ENCODE measurements around the gene PCSK2. TPM values are rescaled to one million over a fixed set of nuclear protein-coding genes. Genes with fewer than 3 reads are reported as not detected.

Gene PCSK2
- polyA plus RNA-seq, 2 of the 4 experiments (the other 2 are of a cell fraction): 0.01 TPM; not detected in 1

- TF ChIP-seq, protein P1, sequence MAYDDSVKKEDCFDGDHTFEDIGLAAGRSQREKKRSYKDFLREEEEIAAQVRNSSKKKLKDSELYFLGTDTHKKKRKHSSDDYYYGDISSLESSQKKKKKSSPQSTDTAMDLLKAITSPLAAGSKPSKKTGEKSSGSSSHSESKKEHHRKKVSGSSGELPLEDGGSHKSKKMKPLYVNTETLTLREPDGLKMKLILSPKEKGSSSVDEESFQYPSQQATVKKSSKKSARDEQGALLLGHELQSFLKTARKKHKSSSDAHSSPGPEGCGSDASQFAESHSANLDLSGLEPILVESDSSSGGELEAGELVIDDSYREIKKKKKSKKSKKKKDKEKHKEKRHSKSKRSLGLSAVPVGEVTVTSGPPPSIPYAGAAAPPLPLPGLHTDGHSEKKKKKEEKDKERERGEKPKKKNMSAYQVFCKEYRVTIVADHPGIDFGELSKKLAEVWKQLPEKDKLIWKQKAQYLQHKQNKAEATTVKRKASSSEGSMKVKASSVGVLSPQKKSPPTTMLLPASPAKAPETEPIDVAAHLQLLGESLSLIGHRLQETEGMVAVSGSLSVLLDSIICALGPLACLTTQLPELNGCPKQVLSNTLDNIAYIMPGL (CRISPR knock-in tag; IDR thresholded peaks at IDR 0.05; ENCODE audit: borderline replicate concordance): no peak
- TF ChIP-seq ESRRA (IDR thresholded peaks at IDR 0.05; ENCODE audit: borderline replicate concordance, low read length) (no peak), TFCP2L1 (CRISPR knock-in tag; IDR thresholded peaks at IDR 0.05) (no peak), SMC3 (IDR thresholded peaks at IDR 0.05) (no peak), GATA3 (IDR thresholded peaks at IDR 0.05; ENCODE audit: borderline replicate concordance) (no peak), FOSL2 (IDR thresholded peaks at IDR 0.05) (no peak), FOSL2 (CRISPR knock-in tag; IDR thresholded peaks at IDR 0.05) (no peak), JUN (IDR thresholded peaks at IDR 0.05) (no peak), ZSCAN20 (CRISPR knock-in tag; IDR thresholded peaks at IDR 0.05) (no peak), MAZ (IDR thresholded peaks at IDR 0.05; ENCODE audit: borderline replicate concordance, low read depth, low read length) (no peak)
These were observed 87.4 kb downstream of the PCSK2 start (continued) for GRCh38 chr20:17314264-17314663.

- ChIA-PET CTCF (interaction anchor here (0.5 to 1.4 kb wide), 3 partner anchors 8 to 11 kb away, joined by 3 to 6 read pairs (median 3); no protein-coding TSS in a partner anchor), POLR2A (no interaction called here)
- Histone ChIP-seq H3K4me1 (no peaks in the 10 kb centered on the region), H3K27ac (no peak overlapping the region), H3K9me3 (no peaks in the 10 kb centered on the region), H3K4me3 (peak overlapping the region; percentile 21; the same call in 2 of the 3 replicates), H3K4me2 (peak overlapping the region; percentile 62)
- FAIRE-seq (no peak), ATAC-seq (peak; percentile 47 to 66), DNase-seq (ENCODE audit: low read depth in 1 of 2, low spot score in 1 of 2) (no peak)
- WGBS (ENCODE audit: missing lambda C conversion rate): 21% methylated on average over 41 of the region's 45 CpGs
- TF ChIP-seq CTCF (IDR thresholded peaks at IDR 0.05) (no peak), CHD2 (IDR thresholded peaks at IDR 0.05; ENCODE audit: low read length, partially characterized antibody) (no peak), USF2 (IDR thresholded peaks at IDR 0.05) (no peak), NFE2L2 (conservative IDR thresholded peaks at IDR 0.05; ENCODE audit: low read length) (no peak)
These were observed 88.8 kb downstream of the PCSK2 start for GRCh38 chr20:17315407-17316231.

GRCh38 chr20:17316316-17317038 is 89.6 kb downstream of the PCSK2 start:
- Histone ChIP-seq H3K9me3 (no peaks in the 10 kb centered on the region), H3K4me1 (no peaks in the 10 kb centered on the region), H3K4me3 (no peak overlapping the region), H3K27ac (no peak overlapping the region), H3K4me2 (no peak overlapping the region; the same call in 2 of the 3 replicates)
- FAIRE-seq: peak; percentile 7
- CTCF ChIA-PET: interaction anchor here (0.6 kb wide), 1 partner anchor 1710 kb away, joined by 4 read pairs; no protein-coding TSS in a partner anchor
- WGBS (ENCODE audit: missing lambda C conversion rate): 20% methylated on average over 2 of the region's 2 CpGs
- TF ChIP-seq FOSL2 (IDR thresholded peaks at IDR 0.05) (no peak), FOSL2 (CRISPR knock-in tag; IDR thresholded peaks at IDR 0.05) (no peak), EHF (CRISPR knock-in tag; IDR thresholded peaks at IDR 0.05) (no peak), RAD21 (conservative IDR thresholded peaks at IDR 0.05 in 1 of 2, IDR thresholded peaks at IDR 0.05 in 1 of 2) (no peak), HDAC2 (IDR thresholded peaks at IDR 0.05) (no peak), POLR2A (IDR thresholded peaks at IDR 0.05; ENCODE audit: low read length) (no peak), ESRRA (IDR thresholded peaks at IDR 0.05; ENCODE audit: borderline replicate concordance, low read length) (no peak), PHF8 (IDR thresholded peaks at IDR 0.05; ENCODE audit: borderline replicate concordance, low read depth) (no peak), NPAS2 (CRISPR knock-in tag; IDR thresholded peaks at IDR 0.05; ENCODE audit: borderline replicate concordance) (no peak), MYC (IDR thresholded peaks at IDR 0.05; ENCODE audit: borderline replicate concordance, low read length) (no peak)
- TF ChIP-seq, protein P2, sequence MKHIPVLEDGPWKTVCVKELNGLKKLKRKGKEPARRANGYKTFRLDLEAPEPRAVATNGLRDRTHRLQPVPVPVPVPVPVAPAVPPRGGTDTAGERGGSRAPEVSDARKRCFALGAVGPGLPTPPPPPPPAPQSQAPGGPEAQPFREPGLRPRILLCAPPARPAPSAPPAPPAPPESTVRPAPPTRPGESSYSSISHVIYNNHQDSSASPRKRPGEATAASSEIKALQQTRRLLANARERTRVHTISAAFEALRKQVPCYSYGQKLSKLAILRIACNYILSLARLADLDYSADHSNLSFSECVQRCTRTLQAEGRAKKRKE (CRISPR knock-in tag; IDR thresholded peaks at IDR 0.05; ENCODE audit: low read depth): no peak
- no peak for DNase-seq (ENCODE audit: low read depth in 1 of 2, low spot score in 1 of 2)
- ATAC-seq: 0 out of 6 replicates have a peak, but pooled peaks of 1 of the 2 experiments have one; percentile 12
- POLR2A ChIA-PET: no interaction called here

Measured in A549 (cell line).